Left forelimb (tissue), 1 donor: Measurements from ENCODE around the gene AGRN.
"Not testable (repeated sequence)": the region's sequence is repeated elsewhere in the genome, so short reads cannot be mapped to it uniquely, and the experiment has no call there.

Experiments used
- DNase-seq: peaks from one replicate; pipeline ENCODE4 v3.0.0-alpha.2; 2018; ENCODE audit warnings: low spot score

AGRN gene

GRCh38 chr1:1092894-1093609 is 73.1 kb downstream of the AGRN start:
- DNase-seq, result peak; percentile 33

- DNase-seq, result no peak
Observed at GRCh38 chr1:1093610-1093943, 73.7 kb downstream of the AGRN start.

GRCh38 chr1:1094981-1095380 is 75.1 kb downstream of the AGRN start:
- DNase-seq, result no peak

- DNase-seq, result peak; percentile 8
Observed at GRCh38 chr1:1096136-1096535, 76.2 kb downstream of the AGRN start.

GRCh38 chr1:1098681-1099421 is 78.9 kb downstream of the AGRN start:
- peak; percentile 17 for DNase-seq

- DNase-seq, result no peak
Observed at GRCh38 chr1:1099506-1100183, 79.7 kb downstream of the AGRN start.

- DNase-seq, result no peak
Observed at GRCh38 chr1:1100296-1100695, 80.4 kb downstream of the AGRN start.

GRCh38 chr1:1101503-1101902 is 81.6 kb downstream of the AGRN start:
- DNase-seq, result peak; percentile 12

GRCh38 chr1:1104152-1104551 is 84.2 kb downstream of the AGRN start:
- not testable (repeated sequence) for DNase-seq
